ENCODE results near the gene TMPRSS9. TPM values are rescaled to one million over a fixed set of nuclear protein-coding genes. Genes with fewer than 3 reads are reported as not detected.
A peak's percentile ranks its signal among the peaks of the same experiment; 100 is the strongest.

The TMPRSS9 gene
- polyA plus RNA-seq, 1 donor (not counting 4 experiments of a cell fraction or from before 2014, with no cell fraction given), result not detected

- dilution Hi-C loops (cut with MboI; ENCODE audit: extremely low pct_ligation_motif_present, low sequenced_read_pairs), result no loop called here
- Histone ChIP-seq H3K27me3 (ENCODE audit: control insufficient read depth, extremely low read depth, insufficient read depth, low read length) (no peaks in the 10 kb centered on the region), H4K20me1 (ENCODE audit: control insufficient read depth, extremely low read depth, insufficient read depth, low read length) (no peaks in the 10 kb centered on the region), H3K9ac (ENCODE audit: control insufficient read depth, extremely low read depth, insufficient read depth, low read length) (no peak overlapping the region), H3K36me3 (ENCODE audit: control insufficient read depth in 2 of 2, extremely low read depth in 1 of 2, insufficient read depth in 2 of 2, low read length in 2 of 2) (no peaks in the 10 kb centered on the region), H3K9me1 (ENCODE audit: control insufficient read depth, extremely low read depth, insufficient read depth, low read length) (no peaks in the 10 kb centered on the region), H2AFZ (ENCODE audit: control insufficient read depth, low read length) (no peak overlapping the region), H3K79me2 (ENCODE audit: control insufficient read depth, insufficient read depth, low read length) (no peaks in the 10 kb centered on the region), H3K4me3 (ENCODE audit: control insufficient read depth in 2 of 3, extremely low read depth in 1 of 3, insufficient read depth in 2 of 3, low read depth in 1 of 3, low read length in 3 of 3) (no peak overlapping the region), H3K27ac (ENCODE audit: control insufficient read depth, insufficient read depth, low read length) (no peak overlapping the region), H3K4me1 (ENCODE audit: control insufficient read depth, extremely low read depth, insufficient read depth, low read length) (peaks cover 7% of the 10 kb centered on the region), H3K4me2 (ENCODE audit: control insufficient read depth, extremely low read depth, insufficient read depth, low read depth, low read length) (no peak overlapping the region), H3K9me3 (ENCODE audit: control insufficient read depth, low read depth, low read length) (no peaks in the 10 kb centered on the region)
- FAIRE-seq (no peak), DNase-seq (ENCODE audit: low read depth, low spot score) (no peak)
- TF ChIP-seq EZH2 (IDR thresholded peaks at IDR 0.05; ENCODE audit: low read length) (no peak), CTCF (optimal IDR thresholded peaks at IDR 0.05 in 1 of 3, IDR thresholded peaks at IDR 0.05 in 1 of 3, conservative IDR thresholded peaks at IDR 0.05 in 1 of 3; ENCODE audit: extremely low read depth in 1 of 3, insufficient read depth in 2 of 3, low read length in 3 of 3) (no peak)
These were observed 29.5 kb downstream of the TMPRSS9 start for GRCh38 chr19:2389594-2389993.

GRCh38 chr19:2391118-2391725, 31.2 kb downstream of the TMPRSS9 start:
- no peak for FAIRE-seq
- H3K4me3 ChIP-seq (ENCODE audit: control insufficient read depth in 2 of 3, extremely low read depth in 1 of 3, insufficient read depth in 2 of 3, low read depth in 1 of 3, low read length in 3 of 3), result no peak overlapping the region

More at GRCh38 chr19:2391118-2391725, 31.2 kb downstream of the TMPRSS9 start:
- Histone ChIP-seq H3K9me1 (ENCODE audit: control insufficient read depth, extremely low read depth, insufficient read depth, low read length) (no peaks in the 10 kb centered on the region), H3K27ac (ENCODE audit: control insufficient read depth, insufficient read depth, low read length) (no peak overlapping the region), H3K27me3 (ENCODE audit: control insufficient read depth, extremely low read depth, insufficient read depth, low read length) (no peaks in the 10 kb centered on the region), H3K79me2 (ENCODE audit: control insufficient read depth, insufficient read depth, low read length) (no peaks in the 10 kb centered on the region), H3K9ac (ENCODE audit: control insufficient read depth, extremely low read depth, insufficient read depth, low read length) (no peak overlapping the region), H3K36me3 (ENCODE audit: control insufficient read depth in 2 of 2, extremely low read depth in 1 of 2, insufficient read depth in 2 of 2, low read length in 2 of 2) (no peaks in the 10 kb centered on the region), H4K20me1 (ENCODE audit: control insufficient read depth, extremely low read depth, insufficient read depth, low read length) (no peaks in the 10 kb centered on the region), H2AFZ (ENCODE audit: control insufficient read depth, low read length) (no peak overlapping the region), H3K4me1 (ENCODE audit: control insufficient read depth, extremely low read depth, insufficient read depth, low read length) (no peaks in the 10 kb centered on the region), H3K9me3 (ENCODE audit: control insufficient read depth, low read depth, low read length) (no peaks in the 10 kb centered on the region), H3K4me2 (ENCODE audit: control insufficient read depth, extremely low read depth, insufficient read depth, low read depth, low read length) (no peak overlapping the region)
- peak; percentile 17 for DNase-seq (ENCODE audit: low read depth, low spot score)
- TF ChIP-seq CTCF (optimal IDR thresholded peaks at IDR 0.05 in 1 of 3, IDR thresholded peaks at IDR 0.05 in 1 of 3, conservative IDR thresholded peaks at IDR 0.05 in 1 of 3; ENCODE audit: extremely low read depth in 1 of 3, insufficient read depth in 2 of 3, low read length in 3 of 3) (peak; percentile 69 to 76 (median 75)), EZH2 (IDR thresholded peaks at IDR 0.05; ENCODE audit: low read length) (no peak)
- dilution Hi-C loops (cut with MboI; ENCODE audit: extremely low pct_ligation_motif_present, low sequenced_read_pairs), result no loop called here
